BLaER1 (cell line): Measurements from ENCODE around the gene PRLH.

Experiments
- H3K27ac ChIP-seq: shearing (Covaris generic); formaldehyde crosslinking; 2 replicates; pipeline ENCODE4 v1.8.1; 2022
- H3K27me3 ChIP-seq: shearing (Covaris generic); formaldehyde crosslinking; 2 replicates; pipeline ENCODE4 v1.8.1; 2022
- H3K36me3 ChIP-seq: shearing (Covaris generic); formaldehyde crosslinking; 2 replicates; pipeline ENCODE4 v1.8.1; 2022
- H3K4me1 ChIP-seq: shearing (Covaris generic); formaldehyde crosslinking; 2 replicates; pipeline ENCODE4 v1.8.1; 2022
- H3K4me2 ChIP-seq: shearing (Covaris generic); formaldehyde crosslinking; 2 replicates; pipeline ENCODE4 v1.8.1; 2022
- H3K4me3 ChIP-seq: shearing (Covaris generic); formaldehyde crosslinking; 2 replicates; pipeline ENCODE4 v1.8.1; 2022
- H3K9ac ChIP-seq: shearing (Covaris generic); formaldehyde crosslinking; 2 replicates; pipeline ENCODE4 v1.8.1; 2022
- H3K9me3 ChIP-seq: shearing (Covaris generic); formaldehyde crosslinking; 2 replicates; pipeline ENCODE4 v1.8.1; 2022
- H4K20me1 ChIP-seq: shearing (Covaris generic); formaldehyde crosslinking; 2 replicates; pipeline ENCODE4 v1.8.1; 2022
- Cebpa-rat ChIP-seq: shearing (Covaris generic); IDR thresholded peaks from 2 replicates; pipeline ENCODE4 v1.8.1; 2022

PRLH gene

GRCh38 chr2:237547841-237548416 is 18.4 kb upstream of the PRLH start:
- peaks cover 52% of the 10 kb centered on the region for H3K4me1 ChIP-seq
- no peak overlapping the region for H3K9ac ChIP-seq
- TF ChIP-seq Cebpa-rat, result no peak
- no peak overlapping the region for H3K27ac ChIP-seq
- H3K27me3 ChIP-seq, result no peaks in the 10 kb centered on the region
- H3K4me3 ChIP-seq, result no peak overlapping the region
- peak overlapping the region; percentile 68 for H3K4me2 ChIP-seq
- H3K36me3 ChIP-seq, result no peaks in the 10 kb centered on the region
- no peaks in the 10 kb centered on the region for H4K20me1 ChIP-seq
- peaks cover 4% of the 10 kb centered on the region for H3K9me3 ChIP-seq

- Histone ChIP-seq H3K4me3 (no peak overlapping the region), H3K27me3 (no peaks in the 10 kb centered on the region), H3K9me3 (peaks cover 17% of the 10 kb centered on the region), H3K36me3 (no peaks in the 10 kb centered on the region), H3K27ac (no peak overlapping the region), H3K4me2 (peak overlapping the region; percentile 68), H3K9ac (no peak overlapping the region), H4K20me1 (no peaks in the 10 kb centered on the region), H3K4me1 (peaks cover 52% of the 10 kb centered on the region)
- TF ChIP-seq Cebpa-rat, result no peak
Measured at GRCh38 chr2:237549216-237549615, 17.2 kb upstream of the PRLH start.

DNA sequence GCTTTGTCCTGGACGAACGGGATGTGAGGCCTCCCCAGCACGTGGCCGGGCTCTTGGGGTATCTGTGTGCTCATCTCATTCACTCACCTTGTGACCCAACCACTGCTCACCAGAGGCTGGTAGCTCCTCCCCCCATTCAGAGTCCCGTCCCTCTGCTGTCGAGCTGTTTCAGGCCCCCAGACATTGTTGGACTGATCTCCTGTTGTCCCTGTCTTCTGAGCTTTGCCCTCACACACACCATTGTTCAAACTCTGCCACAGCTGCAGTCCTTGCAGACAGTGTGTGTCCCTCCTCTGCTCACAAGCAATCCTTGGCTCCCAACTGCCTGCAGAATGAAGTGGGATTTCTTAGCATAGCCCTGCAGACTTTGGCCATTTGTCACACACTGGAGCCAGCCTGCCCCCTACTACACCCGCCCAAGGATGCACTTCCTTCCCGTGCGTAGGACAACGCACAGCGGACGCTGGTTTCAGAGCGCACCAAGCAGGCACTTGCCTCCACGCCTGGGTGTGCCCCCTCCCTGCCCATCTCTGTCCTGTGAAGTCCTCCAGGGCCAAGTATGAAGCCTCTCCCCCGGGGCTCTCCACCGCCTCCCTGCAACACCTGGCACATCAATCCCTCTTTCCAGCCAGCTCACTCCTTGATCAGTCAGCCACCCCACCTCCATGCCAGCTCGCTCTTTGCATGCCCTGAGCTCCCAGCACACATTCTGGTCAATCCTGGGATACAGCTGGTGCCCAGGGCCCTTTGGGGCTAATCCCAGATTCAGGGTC is 16.5 kb upstream of the PRLH start:
- Histone ChIP-seq H3K27ac (no peak overlapping the region), H3K36me3 (no peaks in the 10 kb centered on the region), H3K9ac (no peak overlapping the region), H3K27me3 (no peaks in the 10 kb centered on the region), H3K4me2 (peak overlapping the region; percentile 68), H3K4me3 (no peak overlapping the region), H3K4me1 (peaks cover 52% of the 10 kb centered on the region), H4K20me1 (no peaks in the 10 kb centered on the region), H3K9me3 (peaks cover 23% of the 10 kb centered on the region)
- TF ChIP-seq Cebpa-rat, result no peak

- Histone ChIP-seq H3K36me3 (no peaks in the 10 kb centered on the region), H3K4me2 (no peak overlapping the region)
- TF ChIP-seq Cebpa-rat, result no peak
Measured at GRCh38 chr2:237551071-237551574, 15.3 kb upstream of the PRLH start.

DNA sequence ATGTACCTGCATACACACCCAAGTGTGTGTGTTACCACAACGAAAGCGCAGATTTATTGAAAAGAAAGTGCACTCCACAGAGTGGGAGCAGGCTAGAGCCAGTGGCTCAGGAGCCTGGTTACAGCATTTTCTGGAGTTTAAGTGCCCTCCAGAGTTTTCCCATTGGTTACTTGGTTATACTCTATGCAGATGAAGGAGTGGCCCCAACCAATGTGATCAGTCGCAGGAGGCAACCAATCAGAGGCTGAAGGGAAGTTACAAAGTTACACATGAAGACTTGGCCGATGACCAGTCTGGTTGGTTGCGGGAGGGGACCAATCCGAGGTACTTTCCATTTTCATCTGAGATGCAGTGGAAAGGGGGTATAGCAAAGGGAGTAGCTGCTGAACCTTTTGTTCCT is 13.5 kb upstream of the PRLH start:
- H3K9me3 ChIP-seq, result peaks cover 39% of the 10 kb centered on the region
- H3K4me2 ChIP-seq, result no peak overlapping the region
- no peak overlapping the region for H3K4me3 ChIP-seq
- no peak overlapping the region for H3K9ac ChIP-seq
- no peak for TF ChIP-seq Cebpa-rat
- no peaks in the 10 kb centered on the region for H4K20me1 ChIP-seq
- H3K36me3 ChIP-seq, result no peaks in the 10 kb centered on the region
- H3K27ac ChIP-seq, result no peak overlapping the region
- peaks cover 26% of the 10 kb centered on the region for H3K4me1 ChIP-seq
- no peaks in the 10 kb centered on the region for H3K27me3 ChIP-seq

More at GRCh38 chr2:237551071-237551574, 15.3 kb upstream of the PRLH start:
- Histone ChIP-seq H3K9me3 (peaks cover 36% of the 10 kb centered on the region), H3K27me3 (no peaks in the 10 kb centered on the region), H3K27ac (no peak overlapping the region), H4K20me1 (no peaks in the 10 kb centered on the region), H3K4me1 (peaks cover 41% of the 10 kb centered on the region), H3K4me3 (no peak overlapping the region), H3K9ac (no peak overlapping the region)

GRCh38 chr2:237553948-237554347 is 12.4 kb upstream of the PRLH start:
- Histone ChIP-seq H3K4me3 (no peak overlapping the region), H3K27me3 (no peaks in the 10 kb centered on the region), H3K9me3 (peaks cover 39% of the 10 kb centered on the region), H3K9ac (no peak overlapping the region), H3K4me1 (peaks cover 18% of the 10 kb centered on the region), H3K36me3 (no peaks in the 10 kb centered on the region), H4K20me1 (no peaks in the 10 kb centered on the region), H3K4me2 (no peak overlapping the region), H3K27ac (no peak overlapping the region)
- no peak for TF ChIP-seq Cebpa-rat

GRCh38 chr2:237555560-237555959 is 10.8 kb upstream of the PRLH start:
- TF ChIP-seq Cebpa-rat, result no peak
- Histone ChIP-seq H3K36me3 (no peaks in the 10 kb centered on the region), H3K4me1 (peaks cover 8% of the 10 kb centered on the region), H4K20me1 (no peaks in the 10 kb centered on the region), H3K4me2 (no peak overlapping the region), H3K27me3 (no peaks in the 10 kb centered on the region), H3K4me3 (no peak overlapping the region), H3K9ac (no peak overlapping the region), H3K9me3 (peaks cover 39% of the 10 kb centered on the region), H3K27ac (no peak overlapping the region)

DNA sequence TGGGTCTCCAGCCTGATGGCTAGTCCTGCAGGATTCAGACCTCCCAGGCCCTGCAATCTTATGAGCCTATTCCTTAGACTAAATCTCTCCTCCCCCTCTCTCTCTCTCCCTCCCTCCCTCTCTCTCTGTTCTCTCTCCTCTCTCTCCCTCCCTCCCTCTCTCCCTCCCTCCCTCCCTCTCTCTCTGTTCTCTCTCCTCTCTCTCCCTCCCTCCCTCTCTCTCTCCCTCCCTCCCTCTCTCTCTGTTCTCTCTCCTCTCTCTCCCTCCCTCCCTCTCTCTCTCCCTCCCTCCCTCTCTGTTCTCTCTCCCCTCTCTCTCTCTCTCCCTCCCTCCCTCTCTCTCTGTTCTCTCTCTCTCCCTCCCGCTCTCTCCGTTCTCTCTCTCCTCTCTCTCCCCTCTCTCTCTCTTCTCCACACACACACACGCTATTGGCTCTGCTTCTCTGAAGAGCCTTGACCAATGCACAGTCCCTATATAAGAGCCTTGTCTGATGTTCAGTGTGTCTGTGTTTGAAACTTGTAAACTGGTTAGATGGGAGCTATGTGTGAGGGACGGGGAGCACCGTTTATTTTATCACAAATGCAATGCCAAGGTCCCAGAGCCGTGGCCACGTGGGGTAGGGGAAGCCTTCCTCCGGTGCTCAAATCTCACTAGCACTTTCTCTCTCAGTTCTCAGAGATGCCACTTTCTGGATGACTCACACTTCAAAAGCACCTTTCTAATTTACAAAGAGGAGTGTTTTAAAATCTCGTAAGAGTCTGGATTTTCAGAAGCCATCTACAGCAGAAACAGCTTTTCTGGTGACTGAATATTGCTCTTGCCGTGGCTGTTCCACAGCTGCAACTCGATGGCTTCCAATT is 9.4 kb upstream of the PRLH start:
- no peaks in the 10 kb centered on the region for H3K27me3 ChIP-seq
- H3K4me2 ChIP-seq, result no peak overlapping the region
- H3K4me3 ChIP-seq, result no peak overlapping the region

GRCh38 chr2:237557633-237558015 is 8.8 kb upstream of the PRLH start:
- peaks cover 38% of the 10 kb centered on the region for H3K9me3 ChIP-seq
- no peaks in the 10 kb centered on the region for H4K20me1 ChIP-seq
- H3K27me3 ChIP-seq, result no peaks in the 10 kb centered on the region
- TF ChIP-seq Cebpa-rat, result no peak
- H3K36me3 ChIP-seq, result no peaks in the 10 kb centered on the region
- no peak overlapping the region for H3K27ac ChIP-seq
- peaks cover 8% of the 10 kb centered on the region for H3K4me1 ChIP-seq
- H3K4me3 ChIP-seq, result no peak overlapping the region
- H3K9ac ChIP-seq, result no peak overlapping the region
- no peak overlapping the region for H3K4me2 ChIP-seq

More for the DNA sequence above, 9.4 kb upstream of the PRLH start:
- Histone ChIP-seq H3K36me3 (no peaks in the 10 kb centered on the region), H3K9me3 (peaks cover 39% of the 10 kb centered on the region), H4K20me1 (no peaks in the 10 kb centered on the region), H3K27ac (no peak overlapping the region), H3K9ac (no peak overlapping the region), H3K4me1 (peaks cover 8% of the 10 kb centered on the region)
- TF ChIP-seq Cebpa-rat, result no peak
